ENCODE results near the gene HMCN1.

GRCh38 chr1:185973645-185974044 lies 239.5 kb downstream of the HMCN1 start:
- TF ChIP-seq CTCF (conservative IDR thresholded peaks at IDR 0.05 in 1 of 2, IDR thresholded peaks at IDR 0.05 in 1 of 2; ENCODE audit: low read depth in 1 of 2, low read length in 2 of 2) (no peak), EZH2 (IDR thresholded peaks at IDR 0.05; ENCODE audit: low read length, missing control alignments) (no peak)
